AG04450 (cell line): Measurements from ENCODE around the gene LONP2. TPM values are rescaled to one million over a fixed set of nuclear protein-coding genes. Genes with fewer than 3 reads are reported as not detected.

ENCODE experiments used
- CTCF ChIA-PET: fragments of 300-600, 350-600 bp; formaldehyde crosslinking; extraction: SDS; loops from one replicate; lab custom pipeline; 2022; ENCODE audit warnings: antibody characterized with exemption, inconsistent platforms; lab: Charles Lee
- POLR2A ChIA-PET: fragments of 350-600 bp; formaldehyde crosslinking; extraction: SDS; loops from one replicate; lab custom pipeline; 2021; ENCODE audit warnings: antibody characterized with exemption, inconsistent platforms; lab: Yijun Ruan, JAX
- DNase-seq: peaks from one replicate; pipeline ENCODE4 v3.0.0-alpha.2; 2011; ENCODE audit warnings: low read depth, low spot score
- H3K27ac ChIP-seq: one replicate; pipeline ENCODE4 v1.5.1; 2012; ENCODE audit warnings: low read depth, low read length, control low read depth
- H3K27me3 ChIP-seq: one replicate; pipeline ENCODE4 v1.6.0; 2012; ENCODE audit warnings: low read length; ENCODE audit not compliant: control insufficient read depth, insufficient read depth
- H3K4me3 ChIP-seq: 2 replicates; pipeline ENCODE4 v1.5.1; 2011; ENCODE audit warnings: mild to moderate bottlenecking, low read depth, low read length, control low read depth
- H3K9me3 ChIP-seq: 2 replicates; pipeline ENCODE4 v1.5.1; 2012; ENCODE audit warnings: low read length; ENCODE audit not compliant: control insufficient read depth, insufficient read depth
- polyA plus RNA-seq: library from polyadenylated mRNA; depleted of rRNA; stranded (reverse); fragments of >200 nt; gene quantifications from 2 replicates; pipeline ENCODE4 v1.2.3, GENCODE V29; 2011
- TF ChIP-seq, protein P1 (sequence below): IDR thresholded peaks from 2 replicates; pipeline ENCODE4 v1.5.1; 2011; ENCODE audit warnings: low read depth, low read length, control low read depth, inconsistent platforms

Gene LONP2
- polyA plus RNA-seq, 1 experiment: 63.7 TPM

GRCh38 chr16:48335961-48336360, 91.9 kb downstream of the LONP2 start:
- peak; percentile 81 for DNase-seq
- ChIA-PET CTCF (interaction anchor here (0.6 to 1.2 kb wide), 4 partner anchors 67 to 295 kb away, joined by 3 to 4 read pairs (median 3); no protein-coding TSS in a partner anchor), POLR2A (interaction anchor here (0.8 kb wide), 1 partner anchor 30 kb away, joined by 5 read pairs; no protein-coding TSS in a partner anchor)
- Histone ChIP-seq H3K27ac (peak overlapping the region; percentile 97), H3K9me3 (no peaks in the 10 kb centered on the region), H3K4me3 (no peak overlapping the region), H3K27me3 (no peaks in the 10 kb centered on the region)
- TF ChIP-seq, protein P1, sequence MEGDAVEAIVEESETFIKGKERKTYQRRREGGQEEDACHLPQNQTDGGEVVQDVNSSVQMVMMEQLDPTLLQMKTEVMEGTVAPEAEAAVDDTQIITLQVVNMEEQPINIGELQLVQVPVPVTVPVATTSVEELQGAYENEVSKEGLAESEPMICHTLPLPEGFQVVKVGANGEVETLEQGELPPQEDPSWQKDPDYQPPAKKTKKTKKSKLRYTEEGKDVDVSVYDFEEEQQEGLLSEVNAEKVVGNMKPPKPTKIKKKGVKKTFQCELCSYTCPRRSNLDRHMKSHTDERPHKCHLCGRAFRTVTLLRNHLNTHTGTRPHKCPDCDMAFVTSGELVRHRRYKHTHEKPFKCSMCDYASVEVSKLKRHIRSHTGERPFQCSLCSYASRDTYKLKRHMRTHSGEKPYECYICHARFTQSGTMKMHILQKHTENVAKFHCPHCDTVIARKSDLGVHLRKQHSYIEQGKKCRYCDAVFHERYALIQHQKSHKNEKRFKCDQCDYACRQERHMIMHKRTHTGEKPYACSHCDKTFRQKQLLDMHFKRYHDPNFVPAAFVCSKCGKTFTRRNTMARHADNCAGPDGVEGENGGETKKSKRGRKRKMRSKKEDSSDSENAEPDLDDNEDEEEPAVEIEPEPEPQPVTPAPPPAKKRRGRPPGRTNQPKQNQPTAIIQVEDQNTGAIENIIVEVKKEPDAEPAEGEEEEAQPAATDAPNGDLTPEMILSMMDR: no peak

DNA sequence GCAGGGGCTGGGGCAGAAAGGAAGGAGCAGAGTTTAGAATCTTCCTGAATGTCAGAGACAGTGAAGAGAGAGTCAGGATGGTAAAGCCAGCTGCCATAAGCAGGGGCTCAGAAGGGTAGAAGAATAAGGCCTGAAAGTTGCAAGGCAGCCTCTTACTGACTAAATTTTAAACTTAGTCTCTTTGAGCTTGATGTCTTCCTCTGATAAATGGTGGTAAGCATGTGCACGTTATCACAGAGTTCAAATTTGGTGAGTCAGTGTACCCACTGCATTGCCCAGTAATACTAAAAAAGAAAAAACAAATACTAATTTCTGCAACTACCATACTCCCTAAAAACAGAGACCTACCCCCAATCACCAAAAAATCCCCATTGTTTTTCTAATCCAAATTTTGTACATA, 96.0 kb downstream of the LONP2 start:
- no peaks in the 10 kb centered on the region for H3K9me3 ChIP-seq
- TF ChIP-seq, protein P1: no peak
- no peaks in the 10 kb centered on the region for H3K27me3 ChIP-seq
- POLR2A ChIA-PET: no interaction called here
- no peak overlapping the region for H3K27ac ChIP-seq
- H3K4me3 ChIP-seq: no peak overlapping the region
- CTCF ChIA-PET: interaction anchor here (1.3 kb wide), 2 partner anchors 14 to 284 kb away, joined by 3 to 5 read pairs; no protein-coding TSS in a partner anchor
- no peak for DNase-seq

- TF ChIP-seq, protein P1: no peak
- no peak for DNase-seq
- ChIA-PET CTCF (interaction anchor here (1.4 to 1.5 kb wide), 2 partner anchors 11 to 281 kb away, joined by 5 to 7 read pairs; no protein-coding TSS in a partner anchor), POLR2A (no interaction called here)
- Histone ChIP-seq H3K9me3 (no peaks in the 10 kb centered on the region), H3K4me3 (no peak overlapping the region), H3K27ac (no peak overlapping the region), H3K27me3 (no peaks in the 10 kb centered on the region)
Observed at GRCh38 chr16:48342591-48342990, 98.5 kb downstream of the LONP2 start.

DNA sequence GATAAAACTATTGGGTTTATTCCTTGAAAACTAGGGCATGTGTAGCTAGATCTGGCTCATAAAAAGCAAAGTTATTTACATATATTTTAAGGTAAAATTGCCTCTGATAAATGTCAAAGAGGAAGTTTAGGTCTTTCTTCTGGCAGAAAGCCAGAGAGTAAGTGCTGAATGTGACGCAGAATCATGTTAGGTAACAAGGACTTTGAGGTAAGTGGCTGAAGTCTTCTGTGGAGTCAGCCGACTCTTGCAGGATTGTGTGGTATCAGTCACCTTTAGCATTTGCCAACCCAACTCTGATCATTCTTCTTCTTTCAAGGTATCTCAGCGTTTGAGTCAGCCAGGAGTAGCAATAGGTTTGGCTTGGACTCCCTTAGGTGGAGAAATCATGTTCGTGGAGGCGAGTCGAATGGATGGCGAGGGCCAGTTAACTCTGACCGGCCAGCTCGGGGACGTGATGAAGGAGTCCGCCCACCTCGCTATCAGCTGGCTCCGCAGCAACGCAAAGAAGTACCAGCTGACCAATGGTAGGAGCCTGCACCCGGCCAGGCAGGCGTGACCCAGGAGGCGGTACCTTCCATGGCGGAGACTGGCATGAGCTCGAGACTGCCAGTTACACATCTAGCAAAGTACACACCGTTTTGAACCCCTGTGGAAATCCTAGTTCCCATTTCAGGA, 103.2 kb downstream of the LONP2 start:
- Histone ChIP-seq H3K9me3 (no peaks in the 10 kb centered on the region), H3K27me3 (no peaks in the 10 kb centered on the region), H3K27ac (no peak overlapping the region), H3K4me3 (no peak overlapping the region)
- ChIA-PET POLR2A (no interaction called here), CTCF (interaction anchor here (0.8 to 1.5 kb wide), 2 partner anchors 195 to 283 kb away, joined by 3 to 4 read pairs; no protein-coding TSS in a partner anchor)
- TF ChIP-seq, protein P1: no peak
- no peak for DNase-seq

DNA sequence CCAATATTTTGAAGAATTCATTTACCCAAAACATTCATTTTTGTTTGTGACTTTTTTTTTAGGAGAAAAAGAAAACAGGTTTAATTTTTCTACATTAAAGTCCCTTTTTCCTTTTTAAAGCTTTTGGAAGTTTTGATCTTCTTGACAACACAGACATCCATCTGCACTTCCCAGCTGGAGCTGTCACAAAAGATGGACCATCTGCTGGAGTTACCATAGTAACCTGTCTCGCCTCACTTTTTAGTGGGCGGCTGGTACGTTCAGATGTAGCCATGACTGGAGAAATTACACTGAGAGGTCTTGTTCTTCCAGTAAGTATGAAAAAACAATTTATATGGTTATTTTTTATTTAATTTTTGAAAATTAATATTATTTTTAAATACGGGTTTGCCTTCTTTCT, 103.9 kb downstream of the LONP2 start:
- no peak for DNase-seq
- Histone ChIP-seq H3K27ac (no peak overlapping the region), H3K9me3 (no peaks in the 10 kb centered on the region), H3K27me3 (no peaks in the 10 kb centered on the region), H3K4me3 (no peak overlapping the region)
- TF ChIP-seq, protein P1: no peak
- POLR2A ChIA-PET: interaction anchor here (0.6 kb wide), 1 partner anchor 18 kb away, joined by 3 read pairs; no protein-coding TSS in a partner anchor
- CTCF ChIA-PET: interaction anchor here (0.8 to 10.7 kb wide), 3 partner anchors 194 to 282 kb away, joined by 3 to 173 read pairs (median 3); no protein-coding TSS in a partner anchor
